NCI-H1417 (cell line): Measurements from ENCODE around the gene SECISBP2L.
"Not testable (repeated sequence)": the region's sequence is repeated elsewhere in the genome, so short reads cannot be mapped to it uniquely, and the experiment has no call there.

Experiments
- DNase-seq, 3 experiments: peaks; one replicate each; lab custom pipeline; 2025; lab: John Stamatoyannopoulos, UW

SECISBP2L gene

GRCh38 chr15:49046220-49047102 is at the start of gene SECISBP2L:
TSS of gene SECISBP2L (minus strand) at chr15:49046446. CDS start at chr15:49046299, 147 bp downstream.
- peak; percentile 85 to 92 (median 88) for DNase-seq

DNA sequence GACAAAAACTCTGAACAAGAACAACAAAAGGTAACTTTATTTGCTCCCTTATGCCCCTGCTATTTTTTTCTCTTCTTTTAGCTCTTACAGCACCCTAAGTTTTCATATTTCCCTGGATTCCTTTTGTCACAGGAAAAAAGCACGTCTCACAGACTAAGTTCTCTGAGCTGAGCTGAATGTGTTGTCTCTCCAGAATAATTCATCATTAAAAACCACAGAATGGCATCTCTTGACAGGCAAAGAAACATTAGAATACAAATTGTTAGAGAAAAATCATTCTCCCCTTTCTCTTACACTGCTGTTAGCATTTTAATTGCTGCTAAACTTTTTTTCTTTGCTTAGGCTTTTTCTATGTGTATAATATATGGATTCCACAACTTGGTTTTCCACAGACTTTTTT is 48.7 kb upstream of the SECISBP2L start:
- DNase-seq = no peak

DNA sequence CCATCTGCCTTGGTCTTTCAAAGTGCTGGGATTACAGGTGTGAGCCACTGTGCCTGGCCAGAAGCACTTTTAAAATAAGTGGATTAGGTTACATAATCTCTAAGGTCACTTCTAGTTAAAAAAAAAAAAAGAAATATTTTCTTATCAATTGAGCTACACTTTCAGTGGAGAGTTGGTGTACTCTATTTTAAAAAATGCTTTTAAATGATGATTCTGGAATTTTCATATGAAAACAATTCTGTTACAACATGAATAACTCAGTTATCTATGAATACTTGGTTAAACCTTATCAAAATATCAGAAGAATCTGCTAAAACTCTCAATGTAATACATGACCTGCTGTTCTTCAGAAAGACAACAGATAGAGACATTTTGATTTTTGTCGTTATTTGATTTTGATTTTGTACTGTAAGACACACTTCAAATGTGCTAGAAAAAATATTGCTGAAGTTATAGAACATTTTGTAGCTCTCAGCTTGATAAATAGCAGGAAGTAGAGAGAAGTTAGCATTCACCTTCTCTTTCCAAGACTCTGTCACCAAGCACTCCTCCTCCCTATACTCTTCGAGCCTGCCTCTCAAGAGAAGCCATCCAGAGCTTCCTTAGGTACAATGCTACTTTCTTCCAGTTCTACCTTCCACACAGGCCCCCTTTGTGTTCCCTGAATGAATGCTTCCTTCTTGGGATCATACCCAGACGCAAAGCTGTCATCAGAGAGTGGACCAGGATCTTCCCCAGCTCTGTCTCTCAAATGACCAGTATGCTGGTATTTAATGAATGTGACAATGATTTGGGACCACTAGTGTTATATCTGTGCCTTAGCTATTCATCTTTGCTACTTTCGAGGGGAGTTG is 47.2 kb upstream of the SECISBP2L start:
- DNase-seq = no peak

- no peak for DNase-seq
These were observed 42.8 kb upstream of the SECISBP2L start for GRCh38 chr15:49088996-49089395.

DNA sequence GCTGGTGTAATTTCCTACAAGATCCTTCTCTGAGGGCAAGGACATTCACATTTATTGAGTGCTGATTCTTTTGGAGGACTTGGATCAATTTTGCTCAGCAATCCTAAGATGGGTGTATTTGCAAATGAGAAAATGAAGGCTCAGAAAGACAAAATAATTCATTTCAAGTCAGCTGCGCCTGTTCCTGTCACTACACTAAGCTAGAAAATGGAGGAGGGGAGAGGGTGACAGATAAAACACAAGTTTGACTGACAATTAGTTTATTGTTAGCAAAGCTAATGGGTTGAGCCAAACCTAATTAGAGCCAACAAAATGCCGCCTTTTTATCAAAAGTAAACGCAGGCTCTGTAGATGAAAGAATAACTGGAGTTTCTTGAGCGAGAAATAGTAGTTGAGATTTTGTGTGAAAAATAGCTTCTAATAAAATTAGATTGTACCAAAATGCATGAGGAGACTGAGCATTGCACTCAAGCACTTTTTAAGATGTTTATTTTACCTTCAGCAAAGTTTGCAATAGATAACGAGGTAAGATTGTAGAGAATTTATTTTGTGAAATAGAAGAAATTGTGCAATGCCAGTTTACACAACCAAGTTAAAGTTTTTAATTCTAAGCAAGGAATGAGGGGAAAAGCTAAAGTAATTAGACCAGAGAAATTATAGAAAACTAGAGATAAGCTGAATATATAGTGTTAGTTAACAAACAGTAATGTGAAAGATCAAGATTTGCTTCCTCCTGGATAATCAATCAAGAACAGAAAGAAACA is 39.6 kb upstream of the SECISBP2L start:
- no peak for DNase-seq

DNA sequence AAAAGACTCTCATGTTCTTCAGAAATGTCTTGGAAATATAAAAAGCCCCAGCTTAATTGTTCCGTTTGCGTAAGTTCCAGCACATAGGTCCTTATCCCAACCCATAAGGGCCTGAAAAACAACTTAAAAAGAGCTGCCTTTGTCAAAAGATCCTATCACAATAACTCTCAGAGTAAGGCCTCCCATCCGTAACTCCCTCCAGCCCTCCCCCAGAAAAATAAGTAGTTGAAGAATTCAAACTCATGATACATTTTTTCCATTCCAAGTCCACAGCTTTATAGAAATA is 38.0 kb upstream of the SECISBP2L start:
- DNase-seq = no peak

DNA sequence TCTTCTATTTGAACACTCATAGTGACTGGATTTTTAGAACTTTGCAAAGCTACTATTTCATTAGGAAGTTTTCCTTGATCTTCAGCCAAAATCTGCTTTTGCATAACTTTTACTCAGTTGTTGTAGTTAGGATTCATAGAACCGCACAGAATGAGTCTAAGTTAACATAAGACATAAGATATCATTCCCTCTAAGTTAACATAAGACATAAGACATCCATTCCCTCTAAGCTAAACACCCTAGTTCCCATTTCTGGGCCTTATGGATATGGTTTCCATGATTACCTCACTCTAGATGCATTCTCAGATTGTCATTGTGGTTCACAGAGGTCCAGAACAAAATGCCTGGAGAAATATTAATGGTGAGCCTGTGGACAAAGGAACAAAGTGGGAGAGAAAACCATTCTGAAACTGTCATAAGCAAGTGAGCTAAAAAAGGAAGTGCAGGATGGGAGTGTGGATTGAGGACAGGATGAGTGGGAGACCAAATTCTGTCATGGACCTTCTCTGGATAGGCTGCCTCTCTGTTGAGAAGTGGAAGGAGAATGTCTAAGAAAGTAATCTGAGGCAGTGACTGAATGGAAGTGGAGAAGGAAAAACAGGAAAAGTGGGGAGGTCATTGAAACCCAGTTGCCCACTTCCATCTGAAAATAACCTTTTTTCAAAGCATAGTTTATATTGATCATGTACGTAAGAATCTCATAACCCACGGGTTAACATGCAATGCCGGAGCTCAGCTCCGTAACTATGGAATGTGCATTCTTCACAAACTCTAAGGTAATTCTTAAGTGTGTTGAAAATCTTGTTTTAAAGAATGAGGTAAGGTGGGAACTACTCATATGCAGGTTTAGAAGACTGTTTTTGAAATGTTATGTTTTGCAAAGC is 37.4 kb upstream of the SECISBP2L start:
- DNase-seq = no peak

DNA sequence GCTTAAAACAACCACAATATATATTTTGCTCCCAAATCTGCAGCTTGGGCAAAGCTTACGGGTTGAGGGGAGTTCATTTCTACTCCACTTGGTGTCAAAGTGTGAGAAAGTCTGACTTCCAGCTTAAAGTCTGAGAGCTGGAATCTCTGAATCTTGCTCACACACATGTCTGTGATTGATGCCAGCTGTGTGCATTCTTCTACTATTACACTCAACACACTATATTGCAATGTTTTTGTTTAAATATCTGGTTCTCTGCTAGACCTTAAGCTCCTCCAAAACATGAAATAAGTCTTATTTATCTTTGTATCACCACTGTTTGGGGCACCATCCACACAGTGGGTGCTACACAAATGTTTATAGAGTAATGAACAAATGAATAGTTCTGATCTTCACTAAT is 36.7 kb upstream of the SECISBP2L start:
- DNase-seq = no peak

- no peak for DNase-seq
These were observed 33.2 kb upstream of the SECISBP2L start for GRCh38 chr15:49079340-49080039.

- no peak for DNase-seq
These were observed 29.6 kb upstream of the SECISBP2L start for GRCh38 chr15:49075881-49076280.

DNA sequence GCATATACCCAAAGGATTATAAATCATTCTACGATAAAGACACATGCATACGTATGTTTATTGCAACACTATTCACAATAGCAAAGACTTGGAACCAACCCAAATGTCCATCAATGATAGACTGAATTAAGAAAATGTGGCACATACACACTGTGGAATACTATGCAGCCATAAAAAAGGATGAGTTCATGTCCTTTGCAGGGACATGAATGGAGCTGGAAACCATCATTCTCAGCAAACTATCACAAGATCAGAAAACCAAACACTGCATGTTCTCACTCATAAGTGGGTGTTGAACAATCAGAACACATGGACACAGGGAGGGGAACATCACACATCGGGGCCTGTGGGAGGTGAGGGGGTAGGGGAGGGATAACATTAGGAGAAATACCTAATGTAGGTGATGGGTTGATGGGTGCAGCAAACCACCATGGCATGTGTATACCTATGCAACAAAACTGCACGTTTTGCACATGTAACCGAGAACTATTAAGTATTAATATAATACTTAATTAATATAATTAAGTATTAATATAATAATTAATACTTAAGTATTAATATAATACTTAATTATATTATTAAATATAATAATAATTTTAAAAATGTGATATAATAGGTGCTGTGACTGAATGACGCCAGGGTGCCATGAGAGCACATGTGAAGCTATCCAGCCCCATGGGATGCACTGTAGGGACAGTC is 28.5 kb upstream of the SECISBP2L start:
- DNase-seq = not testable (repeated sequence)

DNA sequence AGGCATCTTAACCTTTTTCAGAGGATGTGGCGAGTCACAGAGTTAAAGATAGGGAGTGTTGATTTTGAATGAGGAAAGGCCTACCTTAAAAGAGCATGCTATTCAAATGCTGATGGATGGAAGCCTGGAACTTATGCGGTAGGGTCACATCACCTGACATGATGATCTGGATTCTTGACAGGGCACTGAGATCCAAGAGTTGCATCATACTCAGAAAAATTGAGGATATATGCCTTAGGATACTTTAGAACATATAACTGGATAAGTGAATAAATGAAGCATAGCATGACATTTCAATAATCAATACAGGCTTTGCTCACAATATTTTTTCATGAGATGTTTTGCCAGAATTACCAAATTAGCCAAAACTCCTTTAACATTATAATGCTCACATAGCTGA is 20.1 kb upstream of the SECISBP2L start:
- DNase-seq = no peak

DNA sequence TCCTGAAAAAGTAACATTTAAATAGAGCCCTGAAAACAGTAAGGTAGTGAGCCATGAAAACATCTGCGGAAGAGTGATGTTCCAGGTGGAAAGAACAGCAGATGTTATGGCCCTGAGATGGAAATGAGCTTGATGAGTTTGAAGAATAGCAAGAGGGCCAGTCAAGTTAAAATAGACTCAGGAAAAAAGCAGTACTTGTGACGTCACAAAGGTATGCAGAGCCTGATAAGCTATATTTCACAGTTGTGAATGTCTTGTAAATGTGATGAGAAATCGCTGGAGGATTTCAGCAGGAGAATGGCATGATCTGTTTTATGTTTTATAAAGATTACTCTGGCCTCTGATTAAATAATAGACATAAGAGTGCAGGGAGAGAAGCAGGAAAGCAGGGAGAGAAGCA is 18.6 kb upstream of the SECISBP2L start:
- DNase-seq = no peak

DNA sequence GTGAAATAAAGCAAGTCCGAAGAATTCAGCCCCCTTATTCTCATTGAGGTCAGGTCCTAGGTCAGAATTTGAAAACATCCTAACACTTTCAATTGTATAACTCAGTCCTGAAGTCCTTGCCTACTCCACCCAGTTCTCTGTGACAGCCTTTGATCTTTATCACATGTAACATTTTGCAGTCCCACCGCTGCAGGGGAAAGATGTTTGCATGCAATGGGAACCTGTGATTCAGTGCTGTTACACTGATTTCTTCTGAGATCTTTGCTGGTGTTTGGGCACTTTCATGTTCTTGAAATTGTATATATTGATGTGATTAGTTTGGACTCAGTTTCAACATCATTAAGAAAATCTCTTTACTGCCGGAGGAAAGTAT is 18.0 kb upstream of the SECISBP2L start:
- no peak for DNase-seq

DNA sequence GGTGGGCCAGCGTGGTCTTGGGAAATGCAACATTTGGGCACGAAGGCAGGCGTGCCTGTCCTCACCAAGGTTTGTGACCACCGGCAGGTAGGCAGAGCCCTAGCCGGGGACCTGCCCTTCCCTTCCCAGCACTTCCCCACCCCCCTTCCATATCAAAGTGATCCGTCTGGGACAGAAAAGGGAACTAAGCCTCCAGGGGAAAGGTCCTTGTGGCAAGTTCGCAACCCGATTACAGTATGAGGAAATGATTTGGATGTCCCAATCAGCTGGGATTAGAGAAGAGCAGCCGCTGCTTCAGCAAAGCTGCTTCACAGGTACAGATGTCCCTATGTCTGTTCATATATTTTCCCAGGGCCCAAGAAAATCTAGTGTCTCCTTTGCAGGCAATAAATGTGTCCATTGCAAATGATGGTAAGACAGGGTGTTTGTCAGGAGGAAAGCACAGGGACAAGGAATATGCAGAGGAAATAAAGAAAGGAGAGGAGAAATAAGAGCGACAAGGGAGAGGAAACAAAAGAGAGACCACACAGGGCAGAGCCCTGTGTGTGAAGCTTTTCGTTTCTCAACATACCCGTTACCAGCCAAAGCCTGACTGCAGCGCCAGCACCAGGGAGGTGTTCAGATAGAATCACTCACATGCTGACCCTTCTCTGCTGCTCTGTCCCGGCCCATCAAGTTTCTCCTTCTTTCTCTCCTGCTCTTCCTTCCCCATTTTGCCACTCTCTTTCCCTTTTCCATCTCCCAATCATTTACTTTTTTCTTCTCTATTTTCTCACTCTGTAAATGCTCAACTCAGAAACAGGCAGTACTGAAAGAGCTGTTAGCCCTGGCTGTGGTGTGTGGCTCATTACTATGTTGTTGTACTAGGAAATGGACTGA is 17.4 kb upstream of the SECISBP2L start:
- no peak for DNase-seq

DNA sequence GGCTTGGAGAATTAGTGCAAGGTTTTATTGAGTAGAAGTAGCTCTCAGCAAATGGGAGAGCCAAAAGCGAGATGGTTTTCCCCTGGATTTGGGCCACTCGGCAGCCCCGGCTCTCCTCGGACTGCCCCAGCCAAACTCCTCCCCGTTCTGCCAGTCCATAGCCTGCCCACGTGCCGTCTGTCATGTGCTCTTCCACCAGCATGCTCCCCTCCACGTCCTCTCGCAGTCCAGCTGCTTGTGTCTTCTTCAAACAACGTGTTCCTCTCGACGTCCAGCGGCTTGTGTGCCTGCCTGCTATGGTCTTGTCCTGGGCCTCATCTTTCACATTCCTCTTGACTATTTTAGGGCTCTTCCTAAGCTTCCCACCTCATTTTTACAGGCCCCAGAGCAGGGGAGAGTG is 16.7 kb upstream of the SECISBP2L start:
- DNase-seq = no peak

- no peak for DNase-seq
These were observed 14.7 kb upstream of the SECISBP2L start for GRCh38 chr15:49060710-49061495.

DNA sequence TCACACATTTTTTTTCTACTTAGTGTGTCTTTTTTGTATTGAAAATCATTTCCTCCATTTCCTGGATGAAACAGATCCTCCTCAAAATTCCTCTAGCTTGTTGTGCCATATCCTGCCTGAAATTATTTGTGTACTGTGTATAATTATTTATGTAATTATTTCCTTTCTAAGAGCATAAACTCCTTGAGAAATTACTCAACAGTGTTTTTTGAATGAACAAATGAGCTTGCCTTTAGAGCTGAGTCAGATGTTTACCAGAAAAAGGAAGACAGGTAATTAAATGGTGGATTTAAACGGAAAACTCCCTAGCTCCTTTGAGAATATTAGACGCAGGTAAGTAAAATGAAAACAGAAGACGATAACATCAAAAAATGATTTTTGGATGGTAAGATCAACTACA is 13.2 kb upstream of the SECISBP2L start:
- DNase-seq = no peak
